OCI-LY3 (cell line): Measurements from ENCODE around the gene KLHL12.

Experiments used
- CTCF ChIP-seq: fragments of 200-600, 300-600 bp; sonication (generic); IDR thresholded peaks from 2 replicates; pipeline ENCODE4 v1.5.1; 2014; ENCODE audit warnings: antibody characterized with exemption, low read length, low read depth
- EZH2phosphoT487 ChIP-seq: fragments of 200-600 bp; shearing (Covaris generic); IDR thresholded peaks from 2 replicates; pipeline ENCODE4 v1.6.1; 2018; ENCODE audit warnings: antibody characterized with exemption, mixed run types, low read depth

- no peak for TF ChIP-seq CTCF
- TF ChIP-seq EZH2phosphoT487, result no peak
Observed at GRCh38 chr1:202941372-202941771, 14.3 kb upstream of the KLHL12 start.
